ENCODE measurements around the gene AK2. TPM values are rescaled to one million over a fixed set of nuclear protein-coding genes. Genes with fewer than 3 reads are reported as not detected.
A peak's percentile ranks its signal among the peaks of the same experiment; 100 is the strongest.

The AK2 gene
- total RNA-seq, result 100 to 1,000 TPM in 5 of 6 donors, 10 to 100 TPM in 1; 90.1 to 123 (median 115) TPM

GRCh38 chr1:33036526-33037503, at the start of gene AK2:
AK2 (minus strand) TSS chr1:33036883; CDS start chr1:33036828, 55 bp downstream.
- H3K27ac ChIP-seq, result peak within 1 kb of the TSS; percentile 85 to 90 (median 87)
- no peaks in the 10 kb centered on the region for H3K9me3 ChIP-seq
- 5 to 6% methylated on average over 46 to 47 of the region's 59 CpGs for WGBS, 2 donors
- H3K36me3 ChIP-seq, result peaks cover 0 to under 1% (median 0%) of the 10 kb centered on the region in 4 donors
- peaks cover 20 to 44% (median 30%) of the 10 kb centered on the region in 4 donors for H3K4me1 ChIP-seq
- H3K4me3 ChIP-seq, result peak within 1 kb of the TSS; percentile 96 to 98 (median 97)
- TF ChIP-seq EP300 (IDR thresholded peaks at IDR 0.05) (no peak), CTCF (IDR thresholded peaks at IDR 0.05) (peak in 1 of 6 experiments; percentile 6), POLR2AphosphoS5 (IDR thresholded peaks at IDR 0.05) (peak; percentile 87 to 92), POLR2A (IDR thresholded peaks at IDR 0.05) (peak in 3 of 4 donors; percentile 40 to 86 (median 59))
- ATAC-seq (ENCODE audit: low FRiP score in 2 of 2), result peak; percentile 100
- peak; percentile 98 to 99 for DNase-seq
- H3K27me3 ChIP-seq, result no peaks in the 10 kb centered on the region

GRCh38 chr1:33086384-33086850, 49.7 kb upstream of the AK2 start:
- DNase-seq (peak; percentile 53 to 63), ATAC-seq (ENCODE audit: low FRiP score in 2 of 2) (peak; percentile 84 to 87)
- Histone ChIP-seq H3K27me3 (no peaks in the 10 kb centered on the region), H3K9me3 (no peaks in the 10 kb centered on the region), H3K4me3 (no peak overlapping the region), H3K27ac (no peak overlapping the region), H3K4me1 (peaks cover 2 to 9% (median 7%) of the 10 kb centered on the region in 4 donors), H3K36me3 (no peaks in the 10 kb centered on the region)
- TF ChIP-seq POLR2AphosphoS5 (IDR thresholded peaks at IDR 0.05) (no peak), CTCF (IDR thresholded peaks at IDR 0.05) (peak; percentile 52 to 74 (median 70))
- 31 to 43% methylated on average over 9 to 12 of the region's 12 CpGs for WGBS, 2 donors

GRCh38 chr1:33085332-33085731, 48.6 kb upstream of the AK2 start:
- Histone ChIP-seq H3K36me3 (no peaks in the 10 kb centered on the region), H3K9me3 (no peaks in the 10 kb centered on the region), H3K4me1 (peaks cover 9 to 16% (median 14%) of the 10 kb centered on the region in 4 donors), H3K27ac (no peak overlapping the region), H3K4me3 (no peak overlapping the region), H3K27me3 (no peaks in the 10 kb centered on the region)
- DNase-seq (no peak), ATAC-seq (ENCODE audit: low FRiP score in 2 of 2) (no peak)
- TF ChIP-seq CTCF (IDR thresholded peaks at IDR 0.05), result no peak
- no peak for TF ChIP-seq POLR2A (IDR thresholded peaks at IDR 0.05)
- TF ChIP-seq EP300 (IDR thresholded peaks at IDR 0.05), result no peak
- no peak for TF ChIP-seq POLR2AphosphoS5 (IDR thresholded peaks at IDR 0.05)
- 74 to 76% methylated on average over 4 of the region's 4 CpGs for WGBS, 2 donors

GRCh38 chr1:33082575-33083108, 46.0 kb upstream of the AK2 start:
- Histone ChIP-seq H3K36me3 (no peaks in the 10 kb centered on the region), H3K27ac (no peak overlapping the region), H3K4me1 (peaks cover 10 to 19% (median 15%) of the 10 kb centered on the region in 4 donors), H3K4me3 (no peak overlapping the region), H3K9me3 (no peaks in the 10 kb centered on the region), H3K27me3 (no peaks in the 10 kb centered on the region)
- no peak for DNase-seq
- 86 to 87% methylated on average over 6 of the region's 6 CpGs for WGBS, 2 donors
- TF ChIP-seq CTCF (IDR thresholded peaks at IDR 0.05) (no peak), POLR2AphosphoS5 (IDR thresholded peaks at IDR 0.05) (no peak), EP300 (IDR thresholded peaks at IDR 0.05) (no peak), POLR2A (IDR thresholded peaks at IDR 0.05) (no peak)
- ATAC-seq (ENCODE audit: low FRiP score in 2 of 2), result no peak

Measured in upper lobe of left lung (tissue), 6 donors.